Stimulated activated CD8-positive, alpha-beta memory T cell treated with anti-CD3 and anti-CD28 coated beads, Interleukin-7, amount 100 ng/mL, for 48 hours (primary cell): ENCODE data around the gene FCGBP.
"Not testable (repeated sequence)": the region's sequence is repeated elsewhere in the genome, so short reads cannot be mapped to it uniquely, and the experiment has no call there.

Experiments used
- DNase-seq, 2 donors: peaks; one replicate each; pipeline ENCODE4 v3.0.0-alpha.2; 2020; ENCODE audit warnings: low read depth in 1 of 2; ENCODE audit errors: extremely low read depth in 1 of 2

The FCGBP gene

GRCh38 chr19:39919976-39920375 is 14.5 kb downstream of the FCGBP start:
- DNase-seq = no peak

- no peak for DNase-seq
Measured at GRCh38 chr19:39918183-39918651, 16.2 kb downstream of the FCGBP start.

GRCh38 chr19:39917561-39918182 is 16.8 kb downstream of the FCGBP start:
- DNase-seq = no peak

GRCh38 chr19:39916851-39917396 is 17.5 kb downstream of the FCGBP start:
- no peak for DNase-seq

- no peak for DNase-seq
Measured at GRCh38 chr19:39916236-39916635, 18.2 kb downstream of the FCGBP start.

- no peak for DNase-seq
Measured at GRCh38 chr19:39915848-39916215, 18.6 kb downstream of the FCGBP start.

GRCh38 chr19:39915101-39915847 is 19.2 kb downstream of the FCGBP start:
- DNase-seq = no peak

- DNase-seq = no peak
Measured at GRCh38 chr19:39913682-39914333, 20.6 kb downstream of the FCGBP start.

- no peak for DNase-seq
Measured at GRCh38 chr19:39908803-39909202, 25.6 kb downstream of the FCGBP start.

- no peak for DNase-seq
Measured at GRCh38 chr19:39906820-39907611, 27.4 kb downstream of the FCGBP start.

- no peak for DNase-seq
Measured at GRCh38 chr19:39906283-39906682, 28.2 kb downstream of the FCGBP start.

- not testable (repeated sequence) for DNase-seq
Measured at GRCh38 chr19:39903486-39904091, 30.8 kb downstream of the FCGBP start.

- not testable (repeated sequence) for DNase-seq
Measured at GRCh38 chr19:39902326-39902725, 32.1 kb downstream of the FCGBP start.

GRCh38 chr19:39901681-39902080 is 32.8 kb downstream of the FCGBP start:
- not testable (repeated sequence) for DNase-seq

- DNase-seq = not testable (repeated sequence)
Measured at GRCh38 chr19:39898858-39899257, 35.6 kb downstream of the FCGBP start.

- peak in 1 of 2 donors; percentile 31 for DNase-seq
Measured at GRCh38 chr19:39897511-39898245, 36.8 kb downstream of the FCGBP start.

GRCh38 chr19:39895096-39895495 is 39.3 kb downstream of the FCGBP start:
- DNase-seq = not testable (repeated sequence)

GRCh38 chr19:39894236-39894606 is 40.2 kb downstream of the FCGBP start:
- not testable (repeated sequence) for DNase-seq

- DNase-seq = peak; percentile 5 to 37
Measured at GRCh38 chr19:39893366-39894235, 40.8 kb downstream of the FCGBP start.
